Liver (tissue), 9 donors: ENCODE measurements around the gene RAB30. TPM values are rescaled to one million over a fixed set of nuclear protein-coding genes. Genes with fewer than 3 reads are reported as not detected.

Experiments used
- DNase-seq: peaks from one replicate; pipeline ENCODE4 v3.0.0-alpha.2; 2017; ENCODE audit warnings: low spot score
- H3K27ac ChIP-seq, 2 donors: one replicate each; pipeline ENCODE4 v1.7.0; 2013; ENCODE audit warnings: inconsistent platforms in 2 of 2, low read length in 2 of 2, control low read depth in 1 of 2, low read depth in 1 of 2, mild to moderate bottlenecking in 1 of 2
- H3K27me3 ChIP-seq, 4 donors: one replicate each; pipeline versions ENCODE4 v1.6.1 to v1.7.0; 2013; ENCODE audit warnings: low read length in 3 of 4, inconsistent platforms in 1 of 4, mild to moderate bottlenecking in 1 of 4, moderate library complexity in 1 of 4; ENCODE audit not compliant: control insufficient read depth in 4 of 4, insufficient read depth in 4 of 4
- H3K36me3 ChIP-seq, 4 donors: one replicate each; pipeline versions ENCODE4 v1.6.1 to v1.7.0; 2013; ENCODE audit warnings: low read length in 3 of 4, mild to moderate bottlenecking in 3 of 4, low read depth in 1 of 4, moderate library complexity in 1 of 4; ENCODE audit not compliant: control insufficient read depth in 4 of 4, insufficient read depth in 3 of 4
- H3K4me1 ChIP-seq, 4 donors: one replicate each; pipeline versions ENCODE4 v1.6.1 to v1.7.0; 2013; ENCODE audit warnings: low read length in 3 of 4, mild to moderate bottlenecking in 3 of 4, moderate library complexity in 1 of 4; ENCODE audit not compliant: control insufficient read depth in 4 of 4, insufficient read depth in 4 of 4
- H3K4me3 ChIP-seq, 3 donors: one replicate each; pipeline versions ENCODE4 v1.6.1 to v1.7.0; 2013; ENCODE audit warnings: low read length in 3 of 3, control low read depth in 1 of 3, low read depth in 1 of 3, mild to moderate bottlenecking in 1 of 3
- H3K9ac ChIP-seq, 2 donors: one replicate each; pipeline ENCODE4 v1.7.0; 2013; ENCODE audit warnings: low read length in 2 of 2, mild to moderate bottlenecking in 2 of 2, moderate library complexity in 2 of 2, control low read depth in 1 of 2, low read depth in 1 of 2
- H3K9me3 ChIP-seq, 4 donors: one replicate each; pipeline versions ENCODE4 v1.6.1 to v1.7.0; 2013; ENCODE audit warnings: low read length in 3 of 4; ENCODE audit not compliant: control insufficient read depth in 4 of 4
- ATF3 ChIP-seq: IDR thresholded peaks from 2 replicates; pipeline ENCODE4 v1.6.1; 2016; ENCODE audit warnings: antibody characterized with exemption
- CTCF ChIP-seq: fragments of 150-350 bp; IDR thresholded peaks from 2 replicates; pipeline ENCODE4 v1.5.1; 2017; ENCODE audit warnings: improper control_type of control experiment, low read depth, low read length; ENCODE audit not compliant: missing input control
- EGR1 ChIP-seq, 2 donors: IDR thresholded peaks; 2 replicates each; pipeline ENCODE4 v1.6.1; 2016 to 2018; ENCODE audit warnings: antibody characterized with exemption in 2 of 2, low read depth in 2 of 2
- FOXA1 ChIP-seq: IDR thresholded peaks from 2 replicates; pipeline ENCODE4 v1.6.1; 2016; ENCODE audit warnings: antibody characterized with exemption
- FOXA2 ChIP-seq: IDR thresholded peaks from 2 replicates; pipeline ENCODE4 v1.6.1; 2016; ENCODE audit warnings: antibody characterized with exemption
- GABPA ChIP-seq, 2 donors: IDR thresholded peaks in 1 of 2; conservative IDR thresholded peaks in 1 of 2; 2 replicates each; pipeline ENCODE4 v1.6.1; 2016; ENCODE audit warnings: antibody characterized with exemption in 2 of 2, mild to moderate bottlenecking in 1 of 2, moderate library complexity in 1 of 2
- HNF4A ChIP-seq, 2 donors: conservative IDR thresholded peaks; 2 replicates each; pipeline ENCODE4 v1.6.1; 2016; ENCODE audit warnings: antibody characterized with exemption in 2 of 2, mild to moderate bottlenecking in 2 of 2
- HNF4G ChIP-seq: IDR thresholded peaks from 2 replicates; pipeline ENCODE4 v1.6.1; 2016; ENCODE audit warnings: antibody characterized with exemption
- JUND ChIP-seq, 2 donors: IDR thresholded peaks; 2 replicates each; pipeline ENCODE4 v1.6.1; 2016; ENCODE audit warnings: antibody characterized with exemption in 2 of 2
- MAX ChIP-seq: IDR thresholded peaks from 2 replicates; pipeline ENCODE4 v1.6.1; 2016; ENCODE audit warnings: antibody characterized with exemption
- NR2F2 ChIP-seq: IDR thresholded peaks from 2 replicates; pipeline ENCODE4 v1.6.1; 2016; ENCODE audit warnings: antibody characterized with exemption
- RAD21 ChIP-seq, 2 donors: IDR thresholded peaks; 2 replicates each; pipeline ENCODE4 v1.6.1; 2016; ENCODE audit warnings: antibody characterized with exemption in 2 of 2, mild to moderate bottlenecking in 2 of 2
- REST ChIP-seq: IDR thresholded peaks from 2 replicates; pipeline ENCODE4 v1.6.1; 2016; ENCODE audit warnings: antibody characterized with exemption, mild to moderate bottlenecking
- RXRA ChIP-seq, 2 donors: IDR thresholded peaks; 2 replicates each; pipeline ENCODE4 v1.6.1; 2017 to 2018; ENCODE audit warnings: antibody characterized with exemption in 2 of 2, mild to moderate bottlenecking in 1 of 2
- SP1 ChIP-seq: IDR thresholded peaks from 2 replicates; pipeline ENCODE4 v1.6.1; 2018; ENCODE audit warnings: antibody characterized with exemption, mild to moderate bottlenecking
- TAF1 ChIP-seq: conservative IDR thresholded peaks from 2 replicates; pipeline ENCODE4 v1.6.1; 2016; ENCODE audit warnings: antibody characterized with exemption, mild to moderate bottlenecking
- ZBTB33 ChIP-seq: IDR thresholded peaks from 2 replicates; pipeline ENCODE4 v1.6.1; 2016; ENCODE audit warnings: antibody characterized with exemption
- WGBS: extraction: QIAGEN DNeasy Blood & Tissue Kit; methylation state at CpG from one replicate; pipeline ENCODE4 v1.1.7; 2013; 5-methylcytosine and 5-hydroxymethylcytosine counted together
- polyA plus RNA-seq, 2 donors: library from polyadenylated mRNA; stranded (reverse) in 1 of 2; unstranded in 1 of 2; fragments of 200-250 nt in 1 of 2; fragments of >200 nt in 1 of 2; fragmentation: Nextera tagmentation in 1 of 2; extraction: Ambion mirVana in 1 of 2; gene quantifications; one replicate each; pipeline versions ENCODE4 v1.2.1 to v1.2.3, GENCODE V29; 2013 to 2015
- total RNA-seq, 2 donors: library from RNA; depleted of rRNA; stranded (reverse); fragments of >200 nt; gene quantifications; one replicate each; pipeline ENCODE4 v1.2.3, GENCODE V29; 2014
- donor health status: healthy.
- donor health status: healthy.
- donor health status: healthy.
- donor health status: healthy.
- donor health status: healthy.

The RAB30 gene
- total and polyA plus RNA-seq, 4 donors: 2.4 to 5.4 (median 3.2) TPM

GRCh38 chr11:83069441-83070043 lies 2.2 kb downstream of the RAB30 start:
- H3K4me3 ChIP-seq: no peak overlapping the region
- peaks cover 4 to 33% (median 11%) of the 10 kb centered on the region in 4 donors for H3K4me1 ChIP-seq
- H3K27me3 ChIP-seq: no peaks in the 10 kb centered on the region
- no peak overlapping the region for H3K9ac ChIP-seq
- peaks cover 0 to 3% (median 0%) of the 10 kb centered on the region in 4 donors for H3K36me3 ChIP-seq
- H3K27ac ChIP-seq: no peak overlapping the region
- TF ChIP-seq RXRA (IDR thresholded peaks at IDR 0.05): no peak
- TF ChIP-seq EGR1 (IDR thresholded peaks at IDR 0.05; ENCODE audit: low read depth in 2 of 2): no peak
- no peak for TF ChIP-seq ATF3
- no peak for TF ChIP-seq CTCF
- no peak for TF ChIP-seq SP1
- TF ChIP-seq FOXA2: no peak
- no peak for TF ChIP-seq JUND (IDR thresholded peaks at IDR 0.05)
- no peak for TF ChIP-seq ZBTB33
- no peak for TF ChIP-seq HNF4A (conservative IDR thresholded peaks at IDR 0.05)
- no peak for TF ChIP-seq GABPA (IDR thresholded peaks at IDR 0.05 in 1 of 2, conservative IDR thresholded peaks at IDR 0.05 in 1 of 2)
- TF ChIP-seq TAF1: no peak
- no peak for TF ChIP-seq HNF4G
- no peak for TF ChIP-seq MAX
- H3K9me3 ChIP-seq: no peaks in the 10 kb centered on the region
- no peak for DNase-seq

GRCh38 chr11:83068568-83068967 lies 3.1 kb downstream of the RAB30 start:
- Histone ChIP-seq H3K27me3 (no peaks in the 10 kb centered on the region), H3K9me3 (no peaks in the 10 kb centered on the region), H3K27ac (no peak overlapping the region), H3K4me3 (no peak overlapping the region), H3K4me1 (peaks cover 4 to 32% (median 11%) of the 10 kb centered on the region in 4 donors), H3K36me3 (peaks cover 0 to 1% (median 0%) of the 10 kb centered on the region in 4 donors), H3K9ac (no peak overlapping the region)
- TF ChIP-seq GABPA (IDR thresholded peaks at IDR 0.05 in 1 of 2, conservative IDR thresholded peaks at IDR 0.05 in 1 of 2): no peak
- TF ChIP-seq EGR1 (IDR thresholded peaks at IDR 0.05; ENCODE audit: low read depth in 2 of 2): no peak
- TF ChIP-seq TAF1: no peak
- TF ChIP-seq HNF4A (conservative IDR thresholded peaks at IDR 0.05): no peak
- TF ChIP-seq JUND (IDR thresholded peaks at IDR 0.05): no peak
- WGBS: 54% methylated on average over 1 of the region's 1 CpG
- no peak for DNase-seq

- no peak overlapping the region for H3K4me3 ChIP-seq
- H3K27me3 ChIP-seq: no peaks in the 10 kb centered on the region
- H3K9me3 ChIP-seq: no peaks in the 10 kb centered on the region
- 98% methylated on average over 3 of the region's 3 CpGs for WGBS
- H3K9ac ChIP-seq: no peak overlapping the region
- peaks cover 3 to 12% (median 3%) of the 10 kb centered on the region in 4 donors for H3K4me1 ChIP-seq
- TF ChIP-seq FOXA1: no peak
- no peak for TF ChIP-seq RXRA (IDR thresholded peaks at IDR 0.05)
- TF ChIP-seq MAX: no peak
- TF ChIP-seq EGR1 (IDR thresholded peaks at IDR 0.05; ENCODE audit: low read depth in 2 of 2): no peak
- no peak for TF ChIP-seq HNF4A (conservative IDR thresholded peaks at IDR 0.05)
- TF ChIP-seq REST: no peak
- no peak for TF ChIP-seq RAD21 (IDR thresholded peaks at IDR 0.05)
- TF ChIP-seq HNF4G: no peak
- TF ChIP-seq GABPA (IDR thresholded peaks at IDR 0.05 in 1 of 2, conservative IDR thresholded peaks at IDR 0.05 in 1 of 2): no peak
- no peak for TF ChIP-seq SP1
- no peak for TF ChIP-seq FOXA2
- TF ChIP-seq ATF3: no peak
- no peak for TF ChIP-seq NR2F2
- H3K27ac ChIP-seq: no peak overlapping the region
- H3K36me3 ChIP-seq: no peaks in the 10 kb centered on the region
- DNase-seq: no peak
Observed at GRCh38 chr11:83064011-83064410, 7.7 kb downstream of the RAB30 start.
